HG02678 (cell line): ENCODE measurements around the gene URM1.
"Not testable (repeated sequence)": the region's sequence is repeated elsewhere in the genome, so short reads cannot be mapped to it uniquely, and the experiment has no call there.

Source experiments
- ATAC-seq: cut with Tn5 transposase; IDR thresholded peaks from one replicate; pipeline ENCODE4 v1.9.1; 2021; ENCODE audit warnings: mild to moderate bottlenecking, moderate library complexity; ENCODE audit not compliant: unreplicated experiment

URM1 gene

GRCh38 chr9:128406848-128407391 lies 35.7 kb downstream of the URM1 start:
- ATAC-seq: no peak

DNA sequence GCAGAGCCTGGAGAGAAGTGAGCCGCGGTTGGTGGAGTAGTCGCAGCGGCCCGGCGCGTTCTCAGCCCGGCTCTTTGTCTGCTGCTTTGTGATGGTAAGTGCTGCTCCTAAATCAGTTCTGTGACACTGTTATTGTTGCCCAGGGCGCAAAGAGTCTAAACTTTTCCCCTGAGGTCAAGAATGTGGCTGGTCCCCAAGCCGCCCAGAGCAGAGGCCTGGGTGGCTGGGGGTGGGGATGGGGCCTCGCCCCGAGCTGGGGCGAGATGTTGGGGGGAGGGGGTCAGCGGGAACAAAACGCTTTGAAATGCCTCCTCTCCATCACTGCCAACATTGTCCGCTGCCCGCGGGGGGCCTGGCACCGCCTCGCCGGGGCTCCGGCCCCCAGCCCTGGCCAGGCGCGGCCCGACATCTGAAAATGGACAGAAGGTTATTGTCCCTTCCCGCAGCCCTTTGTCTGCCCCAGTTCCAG lies 37.8 kb downstream of the URM1 start:
- ATAC-seq: no peak

- ATAC-seq: no peak
Observed at GRCh38 chr9:128409450-128409849, 38.3 kb downstream of the URM1 start.

DNA sequence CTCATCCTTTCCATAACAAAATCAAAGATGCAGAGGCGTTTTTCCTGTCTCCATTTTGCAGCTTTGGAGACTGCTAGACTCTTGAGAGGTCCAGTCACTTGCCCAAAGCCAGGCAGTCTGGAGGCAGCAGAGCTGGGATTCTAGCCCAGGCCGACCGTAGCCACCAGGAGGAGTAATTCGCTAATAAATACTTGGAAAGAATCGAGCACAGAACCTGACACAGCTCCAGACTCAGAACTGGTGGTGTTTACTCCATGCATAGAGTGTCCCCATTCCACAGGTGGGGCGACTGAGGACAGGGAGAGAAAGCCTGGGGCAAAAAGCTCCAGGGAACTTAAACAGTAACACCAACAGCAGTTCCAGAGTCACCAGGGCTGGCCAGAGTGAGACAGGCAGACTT lies 38.8 kb downstream of the URM1 start:
- ATAC-seq: no peak

- ATAC-seq: no peak
Observed at GRCh38 chr9:128411364-128412119, 40.4 kb downstream of the URM1 start.

GRCh38 chr9:128412120-128412790 lies 41.1 kb downstream of the URM1 start:
- ATAC-seq: no peak

- not testable (repeated sequence) for ATAC-seq
Observed at GRCh38 chr9:128413728-128414127, 42.6 kb downstream of the URM1 start.

- ATAC-seq: no peak
Observed at GRCh38 chr9:128414461-128414860, 43.3 kb downstream of the URM1 start.

- no peak for ATAC-seq
Observed at GRCh38 chr9:128415281-128415680, 44.1 kb downstream of the URM1 start.

- no peak for ATAC-seq
Observed at GRCh38 chr9:128416014-128416413, 44.8 kb downstream of the URM1 start.

DNA sequence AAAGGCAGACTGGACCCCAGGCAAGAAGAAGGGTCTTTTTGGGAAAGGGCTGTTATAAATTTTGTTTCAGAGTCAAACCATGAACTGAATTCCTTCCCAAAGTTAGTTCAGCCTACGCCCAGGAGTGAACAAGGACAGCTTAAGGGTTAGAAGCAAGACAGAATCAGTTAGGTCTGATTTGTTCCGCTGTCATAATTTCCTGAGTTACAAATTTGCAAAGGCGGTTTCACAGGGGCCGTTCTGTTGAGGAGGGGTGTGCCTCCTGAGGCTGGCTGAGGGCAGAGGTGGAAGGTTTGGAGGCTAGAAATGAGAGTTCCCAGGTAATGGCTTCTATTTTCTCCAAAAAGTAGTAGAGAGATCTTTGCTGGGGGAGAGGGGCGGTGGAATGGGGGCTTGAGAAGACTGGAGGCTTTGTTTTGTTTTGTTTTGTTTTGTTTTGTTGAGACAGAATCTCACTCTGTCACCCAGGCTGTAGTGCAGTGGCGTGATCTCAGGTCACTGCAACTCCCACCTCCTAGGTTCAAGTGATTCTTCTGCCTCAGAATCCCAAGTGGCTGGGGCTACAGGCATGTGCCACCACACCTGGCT lies 45.4 kb downstream of the URM1 start:
- ATAC-seq: no peak

DNA sequence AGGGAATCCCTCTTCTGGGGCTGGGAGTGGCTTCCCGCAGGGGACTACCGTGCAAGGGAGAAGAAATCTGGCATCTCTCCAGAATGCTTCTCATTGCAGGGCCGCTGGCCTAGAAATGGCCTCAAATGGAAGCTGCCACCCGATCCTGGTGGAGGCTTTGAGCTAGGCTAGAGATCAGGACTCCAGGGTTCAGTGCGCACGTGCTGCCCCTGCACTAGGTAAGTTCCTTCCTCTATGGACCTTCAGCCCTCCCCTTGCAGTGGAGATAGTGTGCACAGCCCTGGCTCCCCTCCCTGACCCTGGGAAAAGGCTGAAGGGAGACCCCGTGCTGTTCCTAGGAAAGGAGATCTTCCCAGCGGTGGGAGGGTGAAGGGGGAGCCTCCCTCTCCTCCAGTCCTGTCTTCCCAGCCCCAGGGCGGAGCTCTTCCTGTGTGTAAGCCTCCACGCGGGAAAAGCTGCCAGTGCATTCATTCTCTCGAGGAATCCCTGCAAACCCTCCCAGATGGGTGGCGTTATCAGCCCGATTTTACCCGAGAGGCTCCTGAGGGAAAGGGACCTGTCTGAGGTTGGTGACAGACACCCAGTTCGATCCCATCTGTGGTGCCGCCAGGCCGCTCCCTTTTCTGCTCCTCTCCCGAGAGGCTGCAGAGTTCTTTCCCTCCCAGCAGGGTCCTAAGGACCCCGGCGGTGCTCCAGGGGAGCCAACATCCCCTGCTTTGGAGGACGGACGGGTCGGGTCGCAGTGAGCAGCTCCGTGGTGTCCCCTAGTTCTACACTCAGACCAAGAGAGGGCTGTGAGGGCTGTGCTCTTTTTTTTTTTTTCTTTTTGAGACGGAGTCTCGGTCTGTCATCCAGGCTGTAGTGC lies 48.1 kb downstream of the URM1 start:
- no peak for ATAC-seq

DNA sequence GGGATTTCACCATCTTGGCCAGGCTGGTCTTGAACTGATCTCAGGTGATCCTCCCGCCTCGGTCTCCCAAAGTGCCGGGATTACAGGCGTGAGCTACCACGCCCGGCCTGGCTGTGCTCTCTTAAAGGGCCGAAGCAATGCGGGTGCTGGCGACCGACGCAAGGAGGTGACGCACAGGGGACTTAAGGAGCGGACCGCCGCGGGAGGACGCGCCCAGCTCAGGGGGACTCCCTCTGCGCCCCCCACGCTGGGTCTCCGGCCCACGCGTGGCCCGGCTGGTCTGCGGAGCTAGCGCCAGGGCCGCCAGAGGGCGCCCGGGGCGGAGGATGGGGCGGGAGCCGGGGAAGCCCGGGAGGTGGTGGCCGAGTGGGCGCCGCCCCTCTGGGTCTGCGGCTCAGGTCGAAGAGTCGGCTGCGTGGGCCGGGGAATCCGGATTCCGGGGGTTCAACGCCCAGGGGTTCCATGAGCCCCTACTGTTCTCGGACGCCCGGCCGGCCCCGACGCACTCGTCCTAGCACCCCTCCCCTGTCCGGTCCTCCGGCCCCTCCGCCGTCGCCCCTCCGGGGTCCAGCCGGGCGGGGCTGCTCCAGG lies 49.0 kb downstream of the URM1 start:
- peak; percentile 73 for ATAC-seq

DNA sequence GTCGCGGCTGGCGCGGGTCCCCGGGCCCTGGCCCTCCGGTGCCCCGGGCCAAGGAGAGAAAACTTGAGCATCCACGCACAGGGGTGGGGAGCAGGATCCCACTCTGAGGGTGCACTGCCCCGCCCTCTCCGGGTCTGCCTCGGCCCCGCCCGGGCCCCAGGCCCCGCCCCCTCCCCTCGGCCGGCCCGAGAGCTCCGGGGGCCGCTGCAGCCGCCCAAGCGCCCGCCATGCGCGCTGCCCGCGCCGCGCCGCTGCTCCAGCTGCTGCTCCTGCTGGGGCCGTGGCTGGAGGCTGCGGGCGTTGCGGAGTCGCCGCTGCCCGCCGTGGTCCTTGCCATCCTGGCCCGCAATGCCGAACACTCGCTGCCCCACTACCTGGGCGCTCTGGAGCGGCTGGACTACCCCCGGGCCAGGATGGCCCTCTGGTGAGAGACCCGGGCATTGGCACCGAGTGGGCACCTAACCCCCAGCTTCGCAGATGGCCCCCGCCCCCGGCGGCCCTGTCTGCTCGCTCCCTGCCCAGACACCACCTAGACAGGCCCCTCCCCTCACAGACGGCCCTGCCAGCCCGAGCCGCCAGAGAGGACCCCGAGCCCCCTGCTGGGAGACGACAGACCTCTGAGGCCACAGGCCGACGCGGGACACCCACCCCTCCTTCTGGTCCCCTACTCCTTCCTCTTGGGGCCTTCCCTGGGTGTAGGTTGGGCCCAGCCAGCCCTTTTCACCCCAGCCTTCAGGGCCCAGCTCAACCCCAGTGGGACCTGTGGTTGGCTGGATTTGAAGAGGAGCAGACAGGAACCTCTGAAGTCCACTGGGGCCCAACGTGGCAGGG lies 49.7 kb downstream of the URM1 start, which contains the start of gene CERCAM:
CERCAM (plus strand) TSS at position 207 of the 831 bp plus-strand sequence; CDS start at position 228, 21 bp downstream.
- ATAC-seq: peak; percentile 73

DNA sequence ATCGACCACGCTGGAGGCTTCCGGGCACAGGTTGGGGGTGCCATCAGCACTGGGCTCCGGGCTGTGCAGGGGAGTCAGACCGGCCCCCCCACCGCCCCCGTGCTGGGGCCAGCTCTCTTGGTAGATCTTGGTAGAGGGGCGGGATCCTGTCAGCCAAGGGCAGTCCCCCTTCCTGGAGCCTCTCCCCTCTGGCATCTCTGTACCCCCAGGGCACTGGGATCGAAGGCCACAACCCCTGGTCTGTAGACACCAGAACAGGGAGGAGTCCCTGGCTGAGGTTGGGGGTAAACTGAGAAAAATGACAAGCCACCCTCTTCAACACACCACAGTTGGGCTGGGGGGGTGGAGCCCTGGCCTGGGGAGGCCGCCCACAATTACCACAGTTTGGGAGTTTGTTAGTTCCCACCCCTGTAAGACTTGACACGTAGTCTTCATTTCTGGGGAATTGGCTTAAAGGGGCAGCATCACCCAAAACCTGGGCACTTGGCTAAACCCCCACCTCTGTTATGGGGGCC lies 50.4 kb downstream of the URM1 start:
- ATAC-seq: peak; percentile 4

- ATAC-seq: not testable (repeated sequence)
Observed at GRCh38 chr9:128422022-128422782, 51.0 kb downstream of the URM1 start.

GRCh38 chr9:128422783-128423150 lies 51.6 kb downstream of the URM1 start:
- ATAC-seq: no peak

GRCh38 chr9:128423356-128423755 lies 52.2 kb downstream of the URM1 start:
- ATAC-seq: not testable (repeated sequence)
